GM19043 (cell line): ENCODE results near the gene NTM.
"Not testable (repeated sequence)": the region's sequence is repeated elsewhere in the genome, so short reads cannot be mapped to it uniquely, and the experiment has no call there.

Experiments
- ATAC-seq: cut with Tn5 transposase; IDR thresholded peaks from one replicate; pipeline ENCODE4 v1.9.1; 2021; ENCODE audit warnings: low read depth; ENCODE audit not compliant: unreplicated experiment

NTM gene

DNA sequence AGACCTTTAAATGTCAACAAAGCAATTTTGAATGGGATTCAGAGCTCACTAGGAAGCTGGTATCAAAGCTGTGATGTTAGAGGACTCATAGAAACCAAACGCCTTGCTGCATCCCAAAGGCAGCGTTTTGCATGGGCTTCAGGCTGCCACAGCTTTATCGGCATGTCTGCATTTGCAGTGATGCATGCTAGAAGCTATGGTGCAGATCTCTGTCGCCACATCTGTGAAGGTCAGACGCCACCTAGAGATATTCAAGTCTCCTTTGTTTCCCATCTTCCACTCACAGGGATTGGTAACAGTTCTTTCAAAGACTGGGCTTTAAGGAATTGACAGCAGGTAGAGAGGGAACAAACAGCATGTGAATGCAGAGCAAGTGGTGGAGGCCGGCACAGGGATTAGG lies 47.8 kb downstream of the NTM start:
- ATAC-seq = no peak

DNA sequence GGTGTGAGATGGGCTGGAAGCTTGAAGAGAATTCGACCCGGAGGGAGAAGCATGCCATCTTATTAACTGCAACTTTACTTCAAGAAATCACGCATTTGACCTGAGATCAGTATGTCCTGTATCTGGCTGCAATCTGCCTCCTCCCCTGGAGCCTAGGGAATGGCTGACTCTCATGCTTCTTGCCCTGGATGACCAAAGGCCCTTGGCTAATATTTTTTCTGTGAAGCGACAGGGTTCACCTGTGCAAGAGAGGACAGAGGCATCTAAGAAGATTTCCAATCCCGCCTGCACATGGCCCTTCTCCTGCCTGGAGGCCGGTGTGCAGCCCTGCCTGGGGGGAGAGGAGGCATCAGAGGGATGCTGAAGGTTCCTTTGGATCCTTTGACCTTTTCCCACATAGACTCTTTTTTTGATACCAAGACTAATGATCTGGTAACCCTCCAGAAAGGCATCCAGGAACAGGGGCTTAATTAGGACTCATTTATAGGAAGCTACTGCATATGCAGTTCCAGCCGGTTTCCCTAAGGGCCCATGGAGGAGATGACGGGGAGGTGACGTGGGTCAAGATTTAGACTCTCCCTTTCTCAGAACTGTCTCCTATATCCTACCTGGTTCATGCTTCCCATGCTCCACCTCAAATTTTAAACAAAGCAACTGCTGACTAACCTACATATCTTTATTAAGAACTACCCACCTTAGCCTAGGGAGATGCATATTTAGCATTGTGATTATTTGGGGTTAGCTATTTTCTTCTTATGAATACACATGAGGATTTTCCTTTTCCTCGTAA lies 50.8 kb downstream of the NTM start:
- no peak for ATAC-seq

DNA sequence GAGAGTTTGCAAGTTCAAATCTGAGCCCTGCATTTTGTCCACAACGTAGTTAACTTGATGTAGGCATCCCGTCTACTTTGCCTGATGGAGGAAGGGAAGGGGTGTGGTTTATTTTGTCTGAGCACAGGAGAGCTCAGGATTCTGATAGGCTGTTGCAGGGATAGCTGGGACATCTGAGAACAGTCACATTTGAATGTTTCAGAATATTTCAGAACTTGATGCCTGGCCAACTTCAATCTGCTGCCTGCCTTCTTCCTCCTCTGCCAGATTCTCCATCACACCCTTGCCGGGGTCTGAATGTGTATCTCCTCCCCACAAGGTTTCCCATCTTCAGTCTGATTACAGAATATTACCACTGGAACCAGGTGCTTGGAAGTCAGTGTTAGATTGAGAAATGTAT lies 51.6 kb downstream of the NTM start:
- ATAC-seq = no peak

DNA sequence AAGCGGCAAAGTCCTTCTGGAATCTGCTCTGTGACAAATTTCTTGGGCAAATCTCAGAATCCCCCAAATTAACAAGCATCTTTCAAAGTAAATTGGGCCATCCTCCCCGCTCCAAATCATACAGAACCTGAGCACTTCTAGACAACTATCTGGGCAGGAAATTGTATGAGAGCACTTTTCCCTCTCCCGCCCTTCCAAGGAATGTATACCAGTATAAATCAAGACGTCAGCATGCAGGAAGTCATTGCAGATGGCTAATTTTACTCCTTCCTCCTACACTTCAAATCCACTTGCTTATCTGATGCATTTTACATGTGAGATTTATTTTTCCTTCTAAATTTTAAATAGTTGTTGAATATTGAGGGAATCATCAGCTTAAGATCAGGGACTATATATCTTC lies 52.1 kb downstream of the NTM start:
- ATAC-seq = no peak

DNA sequence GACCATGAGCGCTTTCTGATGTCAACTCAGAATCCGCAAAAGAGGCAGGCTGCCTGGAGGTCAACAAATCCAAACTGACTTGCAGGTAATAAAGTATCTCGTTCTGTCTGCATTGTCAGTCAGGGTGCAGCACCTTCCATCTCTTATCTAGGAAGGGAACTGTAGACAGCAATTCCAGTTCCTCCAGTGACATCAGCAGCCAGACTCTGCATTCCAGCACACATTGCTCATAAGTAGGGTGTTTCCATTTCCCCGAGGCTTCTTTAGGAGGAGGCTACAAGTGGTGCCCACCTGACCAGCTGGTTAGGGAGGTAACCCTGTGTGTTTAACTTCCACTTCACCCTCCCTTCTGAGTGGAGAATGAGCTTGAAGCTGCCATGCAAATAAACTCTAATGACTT lies 53.3 kb downstream of the NTM start:
- no peak for ATAC-seq

DNA sequence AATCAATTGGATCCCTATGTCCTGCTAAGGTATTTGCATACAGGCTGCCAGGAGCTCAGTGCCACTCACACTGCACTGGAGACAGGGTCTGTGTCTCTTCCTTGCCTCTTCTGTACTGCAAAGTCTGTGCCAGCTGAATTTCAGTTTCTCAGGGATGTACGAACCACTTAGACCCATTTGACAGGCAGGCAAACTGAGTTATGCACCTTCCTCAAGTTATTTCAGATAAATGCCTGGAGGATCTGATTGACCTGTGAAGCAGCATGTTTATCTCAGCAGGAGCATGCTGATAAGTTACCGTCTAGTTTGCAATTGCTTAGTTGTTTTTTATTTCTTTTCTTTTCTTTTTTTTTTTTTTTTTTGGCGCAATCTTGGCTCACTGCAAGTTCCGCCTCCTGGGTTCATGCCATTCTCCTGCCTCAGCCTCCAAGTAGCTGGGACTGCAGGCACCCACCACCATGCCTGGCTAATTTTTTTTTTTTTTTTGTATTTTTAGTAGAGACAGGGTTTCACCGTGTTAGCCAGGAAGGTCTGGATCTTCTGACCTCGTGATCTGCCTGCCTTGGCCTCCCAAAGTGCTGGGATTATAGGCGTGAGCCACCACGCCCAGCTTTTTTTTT lies 54.0 kb downstream of the NTM start:
- ATAC-seq = not testable (repeated sequence)

DNA sequence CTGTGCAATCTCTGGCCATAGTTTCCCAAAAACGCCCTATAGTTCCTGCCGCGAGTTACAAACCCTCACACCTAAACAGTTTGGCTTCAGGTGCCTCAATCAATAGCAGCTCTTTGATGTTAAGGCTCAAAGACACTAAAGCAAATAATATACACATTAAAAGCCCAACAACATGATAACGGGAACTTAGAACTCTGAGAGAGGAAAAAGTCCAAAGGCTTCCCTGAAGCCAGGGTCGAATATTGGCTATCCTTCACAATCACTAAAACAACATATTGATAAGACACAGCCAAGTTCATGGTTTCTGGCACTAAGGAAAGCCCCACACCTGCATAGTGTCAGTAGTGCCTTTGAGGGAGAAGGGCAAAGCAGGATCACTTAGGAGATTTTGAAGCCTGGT lies 54.9 kb downstream of the NTM start:
- no peak for ATAC-seq

DNA sequence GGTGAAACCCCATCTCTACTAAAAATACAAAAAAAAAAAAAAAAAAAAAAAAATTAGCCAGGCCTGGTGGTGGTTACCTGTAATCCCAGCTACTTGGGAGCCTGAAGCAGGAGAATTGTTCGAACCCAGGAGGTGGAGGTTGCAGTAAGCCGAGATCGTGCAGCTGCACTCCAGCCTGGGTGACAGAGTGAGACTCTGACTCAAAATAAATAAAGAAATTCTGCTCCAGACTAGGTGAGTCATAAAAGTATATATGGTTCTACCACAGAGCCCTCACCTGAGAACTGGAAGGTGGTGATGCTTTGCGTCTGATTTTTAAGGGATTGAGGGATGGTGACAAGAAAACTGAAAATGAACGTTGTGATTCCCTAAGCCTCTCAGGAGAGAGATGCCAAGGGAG lies 58.4 kb downstream of the NTM start:
- no peak for ATAC-seq

DNA sequence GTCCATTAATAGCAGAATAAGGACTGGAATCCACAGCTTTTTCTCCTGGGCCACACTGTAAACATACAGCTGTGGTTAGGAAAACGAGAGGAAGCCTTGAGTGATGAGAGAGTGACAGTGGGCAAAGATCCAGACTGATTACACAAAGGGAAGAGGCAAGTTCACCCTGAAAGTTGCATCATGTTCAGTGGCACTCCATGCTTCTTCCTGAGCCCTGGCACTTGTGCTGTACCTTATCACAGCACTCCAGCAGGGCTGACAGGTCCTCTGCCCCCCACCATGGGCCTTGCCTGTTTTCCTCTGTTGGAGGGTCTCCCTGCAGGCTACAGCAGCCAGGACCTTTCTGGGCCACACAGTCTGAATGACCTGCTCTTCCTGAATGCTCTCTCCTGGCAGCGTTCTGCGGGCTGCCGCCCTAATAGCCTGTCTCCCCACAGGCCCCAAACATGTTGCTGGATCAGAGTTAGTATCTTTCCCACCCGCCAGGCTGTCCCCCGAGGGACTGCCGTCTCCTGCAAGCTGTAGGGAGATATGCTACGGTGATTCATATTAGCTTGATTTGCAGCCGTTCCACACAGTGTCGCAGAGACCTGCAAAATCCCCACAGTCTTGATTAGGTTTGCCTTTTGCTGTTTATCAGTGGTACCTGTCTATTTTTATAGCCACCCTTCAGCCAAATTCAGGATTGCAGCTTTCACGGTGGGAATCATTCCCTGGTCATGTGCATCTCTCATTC lies 60.2 kb downstream of the NTM start:
- no peak for ATAC-seq

DNA sequence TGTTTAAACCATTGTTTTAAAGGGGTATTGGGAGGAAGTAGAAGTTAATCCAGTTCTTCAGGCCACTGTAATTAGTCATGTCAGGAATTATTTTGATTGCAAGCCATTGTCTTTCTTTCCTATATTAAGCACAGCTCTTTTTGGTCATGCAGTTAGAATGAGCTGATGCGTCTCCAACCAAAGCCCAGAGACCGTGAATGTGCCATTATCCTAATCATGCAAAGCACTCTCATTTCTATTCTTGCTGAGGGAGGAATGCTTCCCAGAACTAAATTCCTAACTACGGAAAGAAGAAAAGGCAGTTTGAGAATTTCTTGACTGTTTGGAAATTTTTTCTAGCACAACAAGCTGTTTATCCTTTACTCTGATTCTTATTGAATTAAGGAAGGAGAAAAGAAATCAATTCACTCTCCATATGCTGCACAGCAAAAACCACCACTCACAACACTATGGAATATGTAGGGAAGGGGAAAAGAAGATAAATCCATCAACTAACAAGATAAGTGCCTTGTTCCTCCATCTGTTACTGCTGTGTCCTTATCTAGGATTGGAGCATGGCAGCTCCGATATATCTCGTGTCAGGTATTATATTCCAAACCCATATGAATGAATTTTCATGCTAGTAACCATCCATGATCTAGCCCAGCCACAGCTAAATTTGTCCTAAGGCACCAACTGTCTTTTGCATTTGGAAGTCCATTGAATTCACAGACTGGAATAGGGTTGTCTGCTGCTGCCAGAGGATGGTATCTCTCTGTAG lies 70.8 kb downstream of the NTM start:
- no peak for ATAC-seq

DNA sequence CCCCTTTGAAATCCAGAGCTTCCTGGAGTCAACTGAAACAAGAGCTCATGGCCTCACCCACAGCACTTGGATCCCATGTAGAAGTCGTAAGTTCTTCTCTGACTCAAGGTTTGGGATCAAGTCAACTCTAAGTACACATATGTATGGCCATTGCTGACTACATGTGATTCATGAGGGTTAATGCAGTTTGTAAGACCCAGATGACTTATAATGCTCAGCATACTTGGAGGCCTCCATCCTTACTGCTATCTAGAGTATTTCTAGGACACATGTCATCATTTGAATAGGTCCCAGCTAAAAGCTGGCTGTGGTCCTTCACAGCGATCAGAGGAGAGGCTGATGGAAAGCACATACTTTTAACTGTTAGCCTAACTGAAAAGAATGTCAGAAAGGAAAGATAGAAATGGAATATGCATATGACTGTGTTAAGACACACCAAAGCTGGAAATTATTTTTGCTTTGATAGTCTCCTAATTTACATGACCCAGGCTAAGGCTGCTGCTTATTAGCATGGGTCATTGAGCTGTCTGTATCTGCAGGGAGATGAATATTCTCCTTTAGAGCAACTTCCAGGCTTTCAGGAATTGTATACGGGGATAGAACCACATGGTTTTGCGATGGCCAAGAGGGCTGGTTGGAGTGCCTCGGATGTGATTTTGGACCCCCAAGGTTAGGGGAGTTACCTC lies 76.3 kb downstream of the NTM start:
- no peak for ATAC-seq

DNA sequence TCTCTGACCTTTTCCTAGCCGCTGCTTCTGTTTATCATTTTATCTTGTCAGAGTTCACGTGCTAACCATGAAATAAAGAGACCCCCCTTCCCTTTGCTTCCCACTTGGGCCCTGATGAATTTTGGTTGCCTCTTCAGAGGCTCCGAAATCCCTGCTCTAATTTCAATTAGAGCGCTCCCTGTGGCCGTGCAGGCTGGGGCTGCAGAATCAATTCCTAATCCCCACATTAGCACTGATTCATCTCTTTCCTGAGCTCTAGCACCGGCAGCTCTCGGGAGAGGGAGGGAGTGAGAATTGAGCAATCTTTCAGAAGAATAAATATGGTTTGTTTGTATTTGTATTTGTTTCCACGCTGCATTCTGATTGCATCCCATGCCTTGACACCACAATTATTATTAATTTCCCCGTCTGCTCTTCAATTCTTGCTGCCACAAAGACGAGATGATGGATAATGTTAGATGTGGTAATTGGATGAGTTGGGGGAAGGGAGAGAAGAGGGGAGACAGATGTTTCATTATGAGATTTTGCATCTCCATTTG lies 76.9 kb downstream of the NTM start:
- ATAC-seq = no peak

DNA sequence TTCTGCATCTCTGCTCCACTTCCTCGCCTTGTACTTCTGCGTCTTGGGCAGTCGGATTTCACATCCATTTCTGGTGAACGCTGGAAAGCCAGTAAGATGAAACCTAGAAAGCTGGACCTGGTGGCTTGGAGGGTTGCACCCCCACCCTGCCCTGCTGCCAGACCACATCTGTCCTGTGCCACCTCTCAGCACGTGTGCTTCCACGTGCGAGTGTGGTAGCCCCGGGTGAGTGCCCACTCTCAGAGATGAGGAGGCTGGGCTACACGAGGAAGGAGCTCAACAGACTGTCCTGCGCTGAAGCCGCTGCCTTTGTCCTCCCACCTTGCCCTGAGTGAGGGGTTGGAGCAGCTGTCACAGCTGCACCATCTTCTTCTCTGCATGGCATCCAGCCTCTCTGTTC lies 77.5 kb downstream of the NTM start:
- ATAC-seq = no peak

DNA sequence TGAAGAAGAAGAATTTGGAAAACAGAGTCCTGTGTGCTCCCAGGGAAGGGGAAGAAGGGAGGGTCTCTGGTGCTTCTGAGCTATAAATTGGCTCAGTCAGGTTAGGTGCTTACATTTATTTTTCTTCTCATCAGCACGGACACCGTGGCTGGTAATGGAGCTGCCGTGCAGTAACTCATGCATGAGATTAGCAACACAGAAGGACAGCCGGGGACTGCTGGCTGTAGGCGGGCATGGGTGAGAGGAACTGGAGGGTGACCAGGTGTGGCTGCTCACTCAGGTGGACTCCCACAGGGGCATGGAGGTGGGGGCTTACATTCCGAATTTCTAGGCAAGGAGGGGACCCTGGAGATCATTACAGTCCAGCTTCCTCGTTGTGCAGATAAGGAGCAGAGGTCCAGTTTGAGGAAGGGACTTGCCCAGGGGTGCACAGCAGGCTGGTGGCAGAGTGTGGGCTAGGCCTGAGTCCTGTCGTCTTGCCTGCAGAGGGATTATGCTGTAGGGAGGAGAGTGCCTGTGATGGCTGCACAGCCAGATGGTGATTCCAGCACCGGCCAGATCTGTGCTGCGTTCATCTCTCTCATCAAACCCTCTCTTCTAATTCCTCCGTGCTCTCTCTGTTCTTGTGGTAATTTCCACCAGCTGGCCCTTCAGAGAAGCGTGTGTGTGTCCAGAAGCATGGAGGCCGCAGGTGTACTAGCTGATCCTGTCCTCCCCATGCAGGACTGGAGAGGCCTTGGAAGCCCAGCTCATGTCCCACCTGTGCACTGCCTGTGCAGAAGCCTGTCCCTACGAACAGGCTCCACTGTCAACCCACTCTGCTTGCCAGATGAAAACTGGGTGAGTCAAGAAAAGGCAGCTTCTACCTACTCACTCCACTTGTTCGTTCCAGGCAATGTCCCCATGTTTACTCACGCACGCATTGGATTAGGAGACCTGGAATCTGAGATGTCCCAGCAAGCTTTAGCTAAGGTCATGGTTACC lies 78.9 kb downstream of the NTM start:
- ATAC-seq = no peak

DNA sequence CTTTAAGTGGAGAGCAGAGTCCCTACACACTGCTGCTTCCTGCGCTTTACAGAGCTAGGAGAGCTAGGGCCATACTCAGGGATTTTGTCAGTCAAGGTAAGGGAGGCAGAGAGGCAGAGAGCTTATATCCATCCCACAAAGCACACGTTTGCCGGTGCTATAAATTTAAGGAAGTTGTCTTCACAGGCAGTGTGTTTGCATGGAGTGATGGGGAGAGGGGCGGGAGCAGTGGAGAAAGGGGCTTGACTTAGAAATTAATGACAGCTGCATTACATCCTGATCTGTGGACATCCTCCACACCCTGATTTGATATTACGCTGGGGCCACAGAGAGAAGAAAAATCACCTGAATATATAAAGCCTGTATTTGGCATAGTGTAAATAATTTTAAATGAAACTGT lies 84.1 kb downstream of the NTM start:
- no peak for ATAC-seq

DNA sequence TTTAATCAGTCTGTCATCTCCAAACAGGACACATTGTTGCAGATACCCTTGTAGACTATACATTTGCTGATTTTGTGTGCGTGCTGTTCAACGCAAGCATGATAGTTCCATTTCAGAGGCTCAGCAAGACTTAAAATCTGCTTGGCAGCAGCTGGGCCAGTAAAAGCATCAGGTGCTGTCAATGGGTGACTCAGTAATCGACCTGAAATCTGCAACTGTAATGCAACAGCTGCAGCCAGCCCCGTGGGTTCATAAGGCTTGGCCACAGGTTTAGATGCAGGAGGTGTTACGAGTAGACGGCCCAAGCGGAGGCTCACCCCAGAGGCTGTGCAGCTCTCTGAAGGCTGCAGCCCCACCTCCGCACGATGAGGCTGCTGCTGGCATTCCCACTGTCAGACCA lies 84.6 kb downstream of the NTM start:
- no peak for ATAC-seq

DNA sequence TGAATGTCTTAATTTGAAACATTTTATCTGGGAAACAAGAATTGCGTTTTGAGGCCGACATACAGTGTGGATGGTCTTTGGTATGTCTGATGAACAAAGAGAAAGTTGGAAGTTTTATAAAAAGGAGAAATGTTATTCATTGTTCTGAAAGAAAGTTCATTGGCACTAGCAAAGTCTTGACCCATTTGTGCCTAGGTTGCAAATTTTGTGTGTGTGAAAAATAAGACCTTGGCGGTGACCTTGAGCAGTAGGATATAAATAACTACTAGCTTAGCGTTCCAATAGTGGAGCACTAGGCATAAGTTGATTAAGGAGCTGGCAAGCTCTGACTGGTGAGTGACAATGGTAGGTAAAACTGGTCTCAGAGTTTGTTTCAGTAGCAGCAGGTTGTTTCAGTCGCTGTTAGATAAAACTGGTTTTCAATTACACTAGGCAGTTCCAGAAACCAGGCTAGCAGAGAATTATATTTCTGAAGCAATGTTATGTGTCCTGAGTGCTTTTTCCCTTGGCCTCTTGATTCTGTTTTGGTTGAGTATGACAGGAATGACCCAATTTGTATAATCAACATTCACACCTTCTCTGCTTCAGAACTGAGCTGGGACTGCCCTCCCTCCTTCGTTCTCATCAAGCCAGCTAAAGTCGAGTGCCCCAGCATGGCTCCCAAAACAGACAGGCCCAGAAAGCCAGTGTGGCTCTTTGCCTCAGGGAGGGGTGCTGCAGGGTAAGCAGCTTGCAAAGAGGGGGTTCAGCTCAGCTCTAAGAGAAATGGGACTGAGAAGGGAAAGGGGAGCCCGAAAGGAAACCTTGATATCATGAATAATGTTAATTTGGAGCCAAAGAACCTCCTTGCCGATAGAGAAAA lies 85.7 kb downstream of the NTM start:
- no peak for ATAC-seq

DNA sequence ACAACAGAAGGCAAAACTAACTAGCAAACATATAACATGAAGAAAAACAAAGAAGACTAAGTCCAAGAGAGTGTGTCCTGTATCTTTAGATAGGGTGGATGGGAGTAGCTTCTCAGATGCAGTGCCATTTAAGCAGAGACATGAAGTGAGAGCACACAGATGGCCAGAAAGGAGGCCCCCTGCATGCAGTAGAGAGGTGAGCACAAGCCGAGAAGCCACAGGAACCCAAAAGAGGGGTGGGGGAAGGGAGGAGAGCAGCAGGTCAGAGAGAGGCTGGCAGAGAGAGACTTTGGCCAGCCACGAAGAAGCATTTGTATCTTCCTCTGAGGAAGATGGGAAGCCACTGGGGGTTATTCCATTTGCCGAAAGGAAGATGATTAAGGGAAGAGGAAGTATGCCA lies 86.7 kb downstream of the NTM start:
- ATAC-seq = no peak
